DOHH2 (cell line): ENCODE results near the gene ATP6V0A1.

Experiments used
- H3F3A ChIP-seq: fragments of 200-600 bp; sonication (generic), shearing (Covaris generic); 2 replicates; pipeline ENCODE4 v1.6.0; 2016; ENCODE audit warnings: antibody characterized with exemption, mild to moderate bottlenecking; ENCODE audit not compliant: control insufficient read depth, insufficient read depth
- H3K27ac ChIP-seq: fragments of 200-600 bp; sonication (generic); 2 replicates; pipeline ENCODE4 v1.5.1; 2014; ENCODE audit warnings: low read depth, mild to moderate bottlenecking, low read length, moderate library complexity
- H3K27me3 ChIP-seq: fragments of 200-600 bp; sonication (generic); 2 replicates; pipeline ENCODE4 v1.6.1; 2014; ENCODE audit warnings: mild to moderate bottlenecking, low read length, mixed read lengths; ENCODE audit not compliant: control insufficient read depth
- H3K36me3 ChIP-seq: fragments of 200-600 bp; sonication (generic); 2 replicates; pipeline ENCODE4 v1.6.1; 2014; ENCODE audit warnings: mild to moderate bottlenecking, low read length, moderate library complexity, mixed read lengths; ENCODE audit not compliant: control insufficient read depth
- H3K4me1 ChIP-seq: fragments of 200-600 bp; sonication (generic); 2 replicates; pipeline ENCODE4 v1.6.1; 2014; ENCODE audit warnings: mild to moderate bottlenecking, low read length, mixed read lengths; ENCODE audit not compliant: control insufficient read depth
- H3K4me2 ChIP-seq: fragments of 200-600 bp; sonication (generic); 2 replicates; pipeline ENCODE4 v1.6.0; 2014; ENCODE audit warnings: mild to moderate bottlenecking, low read length, moderate library complexity
- H3K4me3 ChIP-seq: fragments of 200-600 bp; sonication (generic); 2 replicates; pipeline ENCODE4 v1.5.1; 2014; ENCODE audit warnings: mild to moderate bottlenecking, low read length, mixed read lengths
- H3K79me2 ChIP-seq: fragments of 200-600 bp; sonication (generic); 2 replicates; pipeline ENCODE4 v1.6.1; 2014; ENCODE audit warnings: mild to moderate bottlenecking, low read length, mixed read lengths; ENCODE audit not compliant: control insufficient read depth
- H3K9me2 ChIP-seq: fragments of 200-600 bp; sonication (generic); replicated peaks from 2 replicates; pipeline ENCODE4 v1.6.1; 2014; ENCODE audit warnings: mild to moderate bottlenecking, low read length, mixed read lengths; ENCODE audit not compliant: control insufficient read depth
- H3K9me3 ChIP-seq: fragments of 200-600 bp; sonication (generic); 2 replicates; pipeline ENCODE4 v1.6.1; 2014; ENCODE audit warnings: antibody characterized with exemption, low read length, mixed read lengths; ENCODE audit not compliant: control insufficient read depth, insufficient read depth
- H4K20me1 ChIP-seq: fragments of 200-600 bp; sonication (generic); 2 replicates; pipeline ENCODE4 v1.6.0; 2014; ENCODE audit warnings: low read depth, mild to moderate bottlenecking, antibody characterized with exemption, low read length, moderate library complexity; ENCODE audit not compliant: control insufficient read depth, insufficient read depth
- EZH2phosphoT487 ChIP-seq: fragments of 200-600 bp; sonication (generic); IDR thresholded peaks from 2 replicates; pipeline ENCODE4 v1.6.1; 2017; ENCODE audit warnings: borderline replicate concordance, mild to moderate bottlenecking, antibody characterized with exemption, low read length, moderate library complexity, mixed read lengths
- TF ChIP-seq, protein P1 (sequence below): fragments of 200-600 bp; sonication (generic); IDR thresholded peaks from one replicate; pipeline ENCODE4 v1.5.1; 2014; ENCODE audit warnings: antibody characterized with exemption, mild to moderate bottlenecking, low read depth, low read length; ENCODE audit not compliant: poor library complexity, severe bottlenecking

ATP6V0A1 gene

DNA sequence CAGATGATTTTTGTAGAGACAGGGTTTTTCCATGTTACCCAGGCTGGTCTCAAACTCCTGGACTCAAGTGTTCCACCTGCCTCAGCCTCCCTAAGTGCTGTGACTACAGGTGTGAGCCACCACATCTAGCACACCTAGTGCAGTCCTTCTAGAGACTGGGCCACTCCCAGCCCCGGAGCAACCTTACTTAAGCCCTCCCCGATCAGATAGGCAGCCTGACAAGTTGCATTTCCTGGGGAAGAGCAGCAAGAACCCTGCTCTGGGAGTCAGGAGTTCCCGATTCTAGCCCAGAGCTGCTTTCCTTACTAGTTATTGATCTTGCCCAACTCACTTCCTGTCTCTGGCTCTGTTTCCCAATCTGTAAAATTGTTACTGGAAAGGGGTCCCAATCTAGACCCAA lies 70.4 kb downstream of the ATP6V0A1 start:
- TF ChIP-seq, protein P1, sequence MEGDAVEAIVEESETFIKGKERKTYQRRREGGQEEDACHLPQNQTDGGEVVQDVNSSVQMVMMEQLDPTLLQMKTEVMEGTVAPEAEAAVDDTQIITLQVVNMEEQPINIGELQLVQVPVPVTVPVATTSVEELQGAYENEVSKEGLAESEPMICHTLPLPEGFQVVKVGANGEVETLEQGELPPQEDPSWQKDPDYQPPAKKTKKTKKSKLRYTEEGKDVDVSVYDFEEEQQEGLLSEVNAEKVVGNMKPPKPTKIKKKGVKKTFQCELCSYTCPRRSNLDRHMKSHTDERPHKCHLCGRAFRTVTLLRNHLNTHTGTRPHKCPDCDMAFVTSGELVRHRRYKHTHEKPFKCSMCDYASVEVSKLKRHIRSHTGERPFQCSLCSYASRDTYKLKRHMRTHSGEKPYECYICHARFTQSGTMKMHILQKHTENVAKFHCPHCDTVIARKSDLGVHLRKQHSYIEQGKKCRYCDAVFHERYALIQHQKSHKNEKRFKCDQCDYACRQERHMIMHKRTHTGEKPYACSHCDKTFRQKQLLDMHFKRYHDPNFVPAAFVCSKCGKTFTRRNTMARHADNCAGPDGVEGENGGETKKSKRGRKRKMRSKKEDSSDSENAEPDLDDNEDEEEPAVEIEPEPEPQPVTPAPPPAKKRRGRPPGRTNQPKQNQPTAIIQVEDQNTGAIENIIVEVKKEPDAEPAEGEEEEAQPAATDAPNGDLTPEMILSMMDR: no peak
- no peak for TF ChIP-seq EZH2phosphoT487
- peaks cover 26% of the 10 kb centered on the region for H3K4me1 ChIP-seq
- H3K9me2 ChIP-seq: no peaks in the 10 kb centered on the region
- H3K4me2 ChIP-seq: no peak overlapping the region
- H3K4me3 ChIP-seq: no peak overlapping the region
- peaks cover 6% of the 10 kb centered on the region; the same call in 1 of the 2 replicates for H3K27me3 ChIP-seq
- peaks cover 22% of the 10 kb centered on the region for H3F3A ChIP-seq
- H3K79me2 ChIP-seq: no peaks in the 10 kb centered on the region
- no peaks in the 10 kb centered on the region for H4K20me1 ChIP-seq
- no peaks in the 10 kb centered on the region for H3K36me3 ChIP-seq
- H3K9me3 ChIP-seq: no peaks in the 10 kb centered on the region
- no peak overlapping the region for H3K27ac ChIP-seq

GRCh38 chr17:42530952-42531454 lies 72.3 kb downstream of the ATP6V0A1 start:
- Histone ChIP-seq H3K4me1 (peaks cover 37% of the 10 kb centered on the region), H3K36me3 (no peaks in the 10 kb centered on the region), H3K4me2 (no peak overlapping the region)

GRCh38 chr17:42531455-42532354 lies 73.0 kb downstream of the ATP6V0A1 start:
- H3K27me3 ChIP-seq: peaks cover 6% of the 10 kb centered on the region; the same call in 1 of the 2 replicates
- H3K36me3 ChIP-seq: no peaks in the 10 kb centered on the region
- peak overlapping the region; percentile 73 for H3K4me3 ChIP-seq
- peak overlapping the region; percentile 75 for H3K4me2 ChIP-seq
- TF ChIP-seq EZH2phosphoT487: no peak
- TF ChIP-seq, protein P1: no peak
- H3K9me2 ChIP-seq: no peaks in the 10 kb centered on the region
- no peak overlapping the region for H3K27ac ChIP-seq
- peaks cover 37% of the 10 kb centered on the region for H3K4me1 ChIP-seq
- H3F3A ChIP-seq: peaks cover 22% of the 10 kb centered on the region
- H4K20me1 ChIP-seq: no peaks in the 10 kb centered on the region
- H3K79me2 ChIP-seq: peaks cover 3% of the 10 kb centered on the region
- H3K9me3 ChIP-seq: no peaks in the 10 kb centered on the region

More at GRCh38 chr17:42530952-42531454, 72.3 kb downstream of the ATP6V0A1 start:
- Histone ChIP-seq H3K27me3 (peaks cover 6% of the 10 kb centered on the region; the same call in 1 of the 2 replicates), H3K27ac (no peak overlapping the region), H3K4me3 (no peak overlapping the region), H3F3A (peaks cover 22% of the 10 kb centered on the region), H3K9me3 (no peaks in the 10 kb centered on the region), H3K79me2 (no peaks in the 10 kb centered on the region; the same call in 1 of the 2 replicates), H4K20me1 (no peaks in the 10 kb centered on the region), H3K9me2 (no peaks in the 10 kb centered on the region)
- TF ChIP-seq, protein P1: no peak
- no peak for TF ChIP-seq EZH2phosphoT487
